Renal cortical epithelial cell (primary cell): ENCODE data around the gene OMP. TPM values are rescaled to one million over a fixed set of nuclear protein-coding genes. Genes with fewer than 3 reads are reported as not detected.
A peak's percentile ranks its signal among the peaks of the same experiment; 100 is the strongest.

Experiments
- DNase-seq: peaks from one replicate; pipeline ENCODE4 v3.0.0-alpha.2; 2011; ENCODE audit warnings: low read depth
- total RNA-seq: library from RNA; depleted of rRNA; stranded (reverse); fragments of >200 nt; gene quantifications from 2 replicates; pipeline ENCODE4 v1.2.3, GENCODE V29; 2014

Gene OMP
- total RNA-seq, 1 donor from 2014 or later = 0.50 TPM

DNA sequence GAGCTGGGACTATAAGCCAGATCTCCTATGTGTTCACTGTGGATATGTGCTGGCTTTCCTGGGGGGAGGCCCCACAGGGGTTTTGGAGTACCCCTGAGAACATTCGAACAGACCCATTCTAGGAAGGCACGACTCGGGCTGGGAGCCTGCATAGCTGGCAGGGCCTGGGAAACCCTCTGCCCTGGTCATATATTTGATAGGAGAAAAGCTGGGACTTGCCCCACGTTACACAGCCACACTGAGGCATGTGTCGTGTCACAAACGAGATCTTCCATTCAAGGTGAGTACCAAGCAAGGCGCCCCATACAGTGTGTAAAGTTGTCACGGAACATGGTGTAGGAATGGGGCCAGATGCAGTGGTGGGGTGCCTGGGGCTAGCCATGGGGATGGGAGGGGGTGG lies 36.6 kb downstream of the OMP start:
- DNase-seq = no peak

DNA sequence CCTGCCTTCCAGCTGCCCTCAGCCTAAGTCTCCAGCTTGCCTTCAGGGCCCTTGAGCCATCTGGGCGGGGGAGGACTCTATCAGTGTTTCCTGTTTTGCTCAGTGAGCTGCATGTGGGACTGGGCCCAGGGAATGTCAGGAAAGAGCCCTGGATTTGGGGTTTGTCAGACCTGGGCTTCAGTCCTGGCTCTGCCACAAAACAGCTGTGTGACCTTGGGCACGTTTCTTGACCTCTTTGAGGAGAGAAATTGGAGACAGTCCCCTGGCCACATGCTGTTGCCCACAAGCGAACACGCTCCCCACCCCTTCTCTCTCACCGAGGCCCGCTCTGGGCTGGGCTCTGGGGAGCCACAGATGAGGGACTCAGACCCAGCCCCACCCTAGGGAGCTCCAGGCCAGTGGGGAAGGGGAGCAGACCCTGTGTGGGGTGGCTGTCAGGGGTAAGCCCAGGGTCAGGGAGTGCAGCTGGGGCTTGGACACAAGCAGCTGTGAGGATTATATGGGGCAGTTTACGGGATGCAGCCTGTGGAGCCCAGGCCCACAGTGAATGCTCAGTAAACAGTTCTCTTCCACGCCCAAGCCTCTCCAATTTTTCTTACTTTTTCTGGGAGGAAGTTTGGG lies 37.7 kb downstream of the OMP start:
- DNase-seq = no peak

- peak; percentile 35 for DNase-seq
Observed at GRCh38 chr11:77141034-77141433, 38.4 kb downstream of the OMP start.

DNA sequence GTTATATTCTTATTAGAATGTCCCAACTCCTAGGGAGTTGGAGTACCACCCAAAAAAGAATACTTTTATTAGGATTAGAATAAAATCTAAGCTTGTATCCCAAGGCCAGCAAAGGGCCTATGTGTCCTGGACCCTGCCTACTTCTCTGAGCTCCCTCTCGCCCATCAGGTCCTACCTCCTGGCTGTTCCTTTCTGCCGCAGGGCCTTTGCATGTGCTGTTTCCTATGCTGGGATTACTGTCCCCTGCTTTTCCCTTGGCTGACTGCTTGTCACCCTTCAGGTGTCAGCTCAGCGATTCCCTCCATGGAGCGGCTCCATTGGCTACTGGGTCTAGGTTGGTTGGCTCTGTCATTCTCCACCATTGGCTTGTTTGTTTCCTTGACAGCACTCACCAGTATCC lies 38.8 kb downstream of the OMP start:
- no peak for DNase-seq

DNA sequence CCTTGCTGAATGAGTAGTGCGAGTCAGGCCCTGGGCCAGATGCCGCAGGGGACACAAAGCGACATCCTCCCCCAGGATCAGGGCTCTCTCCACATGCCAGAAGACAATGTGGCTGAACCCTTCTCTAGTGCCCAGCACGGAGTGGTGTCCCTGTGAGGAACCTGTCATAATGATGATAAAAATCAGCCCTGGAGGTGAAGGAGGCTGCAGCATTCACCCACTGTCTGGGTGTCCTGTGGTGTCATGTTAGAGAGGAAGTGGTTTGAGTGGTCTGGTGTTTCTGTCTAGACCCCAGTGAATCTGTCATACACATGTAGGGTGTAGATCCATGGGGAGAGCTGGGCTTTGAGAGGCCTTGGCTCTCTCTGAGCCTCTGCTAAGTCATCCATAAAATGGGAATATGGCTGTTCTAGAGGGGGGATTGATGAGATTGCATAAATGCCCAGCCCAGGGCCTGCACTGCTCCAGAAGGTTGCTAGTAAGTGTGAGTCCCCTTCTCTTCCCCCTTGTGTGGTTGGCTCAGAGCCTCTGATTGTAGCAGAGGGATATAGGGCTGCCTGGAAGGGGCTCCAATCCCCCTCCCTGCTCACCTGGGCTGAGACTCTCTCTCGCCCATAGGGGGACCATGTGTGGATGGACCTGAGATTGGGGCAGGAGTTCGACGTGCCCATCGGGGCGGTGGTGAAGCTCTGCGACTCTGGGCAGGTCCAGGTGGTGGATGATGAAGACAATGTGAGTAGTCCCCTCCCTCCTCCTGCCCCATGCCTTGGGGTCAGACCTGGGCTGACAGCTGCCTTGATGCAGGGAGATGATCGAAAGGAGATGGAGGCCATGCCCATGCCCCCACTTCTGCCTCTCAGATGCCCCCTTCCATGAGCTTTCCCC lies 39.7 kb downstream of the OMP start:
- DNase-seq = no peak

DNA sequence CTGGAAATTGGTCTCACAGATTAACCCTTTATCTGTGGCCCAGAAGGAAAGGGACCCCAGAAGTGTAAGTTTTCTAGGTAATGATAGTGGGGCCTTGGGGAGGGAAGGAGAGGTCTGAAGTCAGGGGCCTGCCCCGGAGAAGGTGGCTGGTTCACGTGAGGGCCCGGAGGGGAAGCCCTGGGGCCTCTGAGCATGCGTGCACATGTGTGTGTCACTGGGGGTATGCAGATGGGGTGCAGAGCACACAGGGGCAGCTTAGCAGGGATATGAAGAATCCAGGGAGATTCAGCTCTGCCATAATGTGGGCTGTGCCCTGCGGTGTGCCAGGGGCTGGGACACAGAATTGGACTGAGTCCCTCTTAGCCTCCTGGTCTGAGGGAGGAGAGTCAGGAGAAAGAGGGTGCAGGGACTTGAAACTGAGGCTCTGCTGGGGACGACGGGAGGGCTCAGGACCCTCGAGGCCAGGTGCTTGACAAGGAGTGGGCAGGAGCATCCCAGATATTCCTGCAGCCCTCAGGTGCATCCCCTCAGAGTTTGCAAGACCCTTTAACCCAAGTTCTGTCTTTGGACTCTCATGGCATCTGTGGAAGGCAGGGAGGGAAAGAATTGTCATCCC lies 40.9 kb downstream of the OMP start:
- DNase-seq = no peak

- DNase-seq = no peak
Observed at GRCh38 chr11:77144196-77144856, 41.7 kb downstream of the OMP start.

GRCh38 chr11:77144857-77145428 lies 42.3 kb downstream of the OMP start:
- DNase-seq = no peak

DNA sequence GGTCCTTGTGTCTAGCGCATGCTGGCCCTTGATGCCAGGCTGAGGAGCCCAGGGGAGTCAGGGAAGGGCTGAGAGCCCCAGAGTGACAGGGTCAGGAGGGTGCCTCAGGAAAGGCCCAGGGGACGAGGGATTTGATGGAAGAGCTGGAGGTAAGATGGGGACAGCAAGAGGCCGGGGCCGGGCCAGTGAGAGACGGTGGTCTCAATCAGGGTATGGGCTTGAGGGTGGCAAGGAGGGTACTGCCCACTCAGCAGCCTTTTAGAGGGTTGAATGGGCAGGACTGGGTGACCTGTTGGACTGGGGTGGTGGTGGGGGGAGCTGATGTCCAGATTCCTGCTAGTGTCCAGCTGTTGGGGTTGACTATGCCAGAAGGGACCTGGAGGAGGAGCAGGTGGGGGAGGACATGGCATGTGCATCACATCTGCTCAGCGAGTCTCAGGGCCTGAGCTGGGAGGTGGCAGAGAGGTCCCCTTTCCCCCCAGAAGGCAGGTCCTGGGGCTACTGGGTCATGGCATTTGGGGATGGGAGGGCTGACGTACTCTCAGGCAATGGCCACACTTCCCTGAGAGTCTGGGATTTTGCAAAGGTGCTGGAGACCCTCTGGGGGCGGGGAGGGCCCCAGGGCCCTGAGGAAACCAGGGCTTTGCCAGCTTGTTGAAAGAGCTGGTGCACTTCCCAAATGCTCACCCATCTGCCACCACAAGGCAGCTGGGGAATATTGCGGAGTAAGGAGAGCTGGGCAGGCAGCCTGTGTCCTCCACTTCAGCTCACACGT lies 43.8 kb downstream of the OMP start:
- DNase-seq = no peak

- DNase-seq = no peak
Observed at GRCh38 chr11:77147036-77147315, 44.3 kb downstream of the OMP start.

- DNase-seq = no peak
Observed at GRCh38 chr11:77147668-77148321, 45.2 kb downstream of the OMP start.

GRCh38 chr11:77148963-77149715 lies 46.5 kb downstream of the OMP start:
- no peak for DNase-seq

- DNase-seq = no peak
Observed at GRCh38 chr11:77149716-77150392, 47.2 kb downstream of the OMP start.

- no peak for DNase-seq
Observed at GRCh38 chr11:77150836-77151235, 48.2 kb downstream of the OMP start.

- no peak for DNase-seq
Observed at GRCh38 chr11:77151804-77152509, 49.3 kb downstream of the OMP start.

- no peak for DNase-seq
Observed at GRCh38 chr11:77152846-77153245, 50.2 kb downstream of the OMP start.
